Heart left ventricle (tissue), 16 donors: ENCODE results near the gene DNAJA2. TPM values are rescaled to one million over a fixed set of nuclear protein-coding genes. Genes with fewer than 3 reads are reported as not detected.

ENCODE experiments used
- ATAC-seq, 4 donors: fragments of 200-7000 bp; cut with Tn5 transposase; one replicate each; pipeline ENCODE4 v1.9.1; 2020 to 2022; ENCODE audit warnings: moderate library complexity in 4 of 4, mild to moderate bottlenecking in 3 of 4, moderate number of reproducible peaks in 1 of 4
- DNase-seq, 5 donors: peaks; one replicate each; pipeline ENCODE4 v3.0.0-alpha.2; 2020
- H3K27ac ChIP-seq, 12 donors: fragments of 200-600 bp; sonication (generic) in 4 of 12; one replicate each; pipeline versions ENCODE4 v1.5.0 to v1.8.0; 2016 to 2022; ENCODE audit warnings: mild to moderate bottlenecking in 2 of 12
- H3K27me3 ChIP-seq, 9 donors: fragments of 200-600 bp; sonication (generic) in 2 of 9; one replicate each; pipeline versions ENCODE4 v1.5.1 to v1.8.0; 2016 to 2022; ENCODE audit warnings: mild to moderate bottlenecking in 3 of 9
- H3K36me3 ChIP-seq, 9 donors: fragments of 200-600 bp; sonication (generic) in 2 of 9; one replicate each; pipeline versions ENCODE4 v1.5.0 to v1.8.0; 2018 to 2022; ENCODE audit warnings: mild to moderate bottlenecking in 2 of 9
- H3K4me1 ChIP-seq, 12 donors: fragments of 200-600 bp; sonication (generic) in 4 of 12; one replicate each; pipeline versions ENCODE4 v1.5.0 to v1.8.0; 2016 to 2022; ENCODE audit warnings: mild to moderate bottlenecking in 3 of 12
- H3K4me3 ChIP-seq, 12 donors: fragments of 200-600 bp; sonication (generic) in 4 of 12; one replicate each; pipeline versions ENCODE4 v1.5.0 to v1.8.0; 2017 to 2022; ENCODE audit warnings: mild to moderate bottlenecking in 9 of 12, moderate library complexity in 4 of 12
- H3K9me3 ChIP-seq, 12 donors: fragments of 200-600 bp; sonication (generic) in 4 of 12; one replicate each; pipeline versions ENCODE4 v1.5.0 to v1.8.0; 2016 to 2022; ENCODE audit warnings: mild to moderate bottlenecking in 1 of 12
- POLR2A ChIP-seq, 2 donors: fragments of 450-650 bp; IDR thresholded peaks; one replicate each; pipeline ENCODE4 v1.6.1; 2017; ENCODE audit warnings: antibody characterized with exemption in 2 of 2, mild to moderate bottlenecking in 2 of 2, moderate library complexity in 2 of 2
- WGBS, 4 donors: extraction: QIAGEN DNeasy Blood & Tissue Kit in 2 of 4; methylation state at CpG; one replicate each; pipeline versions ENCODE4 v1.1.5 to v1.1.7; 2013 to 2018; 5-methylcytosine and 5-hydroxymethylcytosine counted together
- intact Hi-C, 10 donors: fragments of 100-400 bp; cut with DNase I; formaldehyde crosslinking; loops; one replicate each; pipeline versions ENCODE4 v1.11.1 to v1.14.2; 2022
- polyA plus RNA-seq, 2 donors: library from polyadenylated mRNA; stranded (reverse); fragments of 200-250 nt; gene quantifications; one replicate each; pipeline ENCODE4 v1.2.3, GENCODE V29; 2013
- total RNA-seq, 9 donors: library from RNA; depleted of rRNA in 2 of 9; stranded (reverse); fragments of >200 nt in 2 of 9; fragmentation: NEBNext Ultra II Directional in 3 of 9; extraction: Animal tissue kit (Norgen Biotek cat#: 25700) in 3 of 9; gene quantifications; one replicate each; pipeline versions ENCODE4 v1.1.0 to v1.2.4, GENCODE V29; 2016 to 2023
- TF ChIP-seq, protein P1 (sequence below), 12 donors: fragments of 200-600 bp; sonication (generic) in 4 of 12; IDR thresholded peaks; one replicate each; pipeline versions ENCODE4 v1.5.0 to v1.8.0; 2018 to 2022; ENCODE audit warnings: antibody characterized with exemption in 12 of 12, mild to moderate bottlenecking in 5 of 12
- donor health status: ischemic (EF 13 %, LVEDD 7.1; RV severe dilation, severe dysfunction).
- donor health status: healthy with polysubstance abuse.
- donor health status: DM: no; HTN: yes; CAD: no.
- donor health status: DM: no; HTN: no; CAD: no.
- donor health status: ischemic (EF 25% LVEDD 6.9; RV normal size, moderate dysfunction).
- donor health status: ischemic (EF 25% LVEDD 5.7; RV mildly dilated, moderate dysfunction).
- donor health status: healthy.
- donor health status: DM: yes; HTN: yes; CAD: no.
- donor health status: ischemic (EF 35%, LVEDD 5.7; RV mildly dilated, moderate dysfunction).
- donor health status: nonischemic (EF 11% LVEDD 7.7; RV severe dilation, severe dysfunction).
- donor health status: DM: yes; HTN: yes; CAD: no.
- donor health status: PGD.
- donor health status: ischemic (EF 29% LVEDD 5.4; RV normal size, mild dysfunction).
- donor health status: nonischemic (EF 23%, LVEDD 6.1; RV moderate dilation, normal function).

The DNAJA2 gene
- total and polyA plus RNA-seq, 11 donors: 46.5 to 92.6 (median 73.0) TPM

- H3K4me1 ChIP-seq: no peaks in the 10 kb centered on the region
- DNase-seq (no peak), ATAC-seq (no peak)
- no peak overlapping the region for H3K4me3 ChIP-seq
- intact Hi-C loops: no loop called here
- H3K27ac ChIP-seq: no peak overlapping the region
- H3K9me3 ChIP-seq: no peaks in the 10 kb centered on the region
- no peaks in the 10 kb centered on the region for H3K36me3 ChIP-seq
- TF ChIP-seq, protein P1, sequence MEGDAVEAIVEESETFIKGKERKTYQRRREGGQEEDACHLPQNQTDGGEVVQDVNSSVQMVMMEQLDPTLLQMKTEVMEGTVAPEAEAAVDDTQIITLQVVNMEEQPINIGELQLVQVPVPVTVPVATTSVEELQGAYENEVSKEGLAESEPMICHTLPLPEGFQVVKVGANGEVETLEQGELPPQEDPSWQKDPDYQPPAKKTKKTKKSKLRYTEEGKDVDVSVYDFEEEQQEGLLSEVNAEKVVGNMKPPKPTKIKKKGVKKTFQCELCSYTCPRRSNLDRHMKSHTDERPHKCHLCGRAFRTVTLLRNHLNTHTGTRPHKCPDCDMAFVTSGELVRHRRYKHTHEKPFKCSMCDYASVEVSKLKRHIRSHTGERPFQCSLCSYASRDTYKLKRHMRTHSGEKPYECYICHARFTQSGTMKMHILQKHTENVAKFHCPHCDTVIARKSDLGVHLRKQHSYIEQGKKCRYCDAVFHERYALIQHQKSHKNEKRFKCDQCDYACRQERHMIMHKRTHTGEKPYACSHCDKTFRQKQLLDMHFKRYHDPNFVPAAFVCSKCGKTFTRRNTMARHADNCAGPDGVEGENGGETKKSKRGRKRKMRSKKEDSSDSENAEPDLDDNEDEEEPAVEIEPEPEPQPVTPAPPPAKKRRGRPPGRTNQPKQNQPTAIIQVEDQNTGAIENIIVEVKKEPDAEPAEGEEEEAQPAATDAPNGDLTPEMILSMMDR (IDR thresholded peaks at IDR 0.05): no peak
- no peak for TF ChIP-seq POLR2A (IDR thresholded peaks at IDR 0.05)
- no peaks in the 10 kb centered on the region for H3K27me3 ChIP-seq
These were observed 35.9 kb downstream of the DNAJA2 start for GRCh38 chr16:46937536-46937935.

DNA sequence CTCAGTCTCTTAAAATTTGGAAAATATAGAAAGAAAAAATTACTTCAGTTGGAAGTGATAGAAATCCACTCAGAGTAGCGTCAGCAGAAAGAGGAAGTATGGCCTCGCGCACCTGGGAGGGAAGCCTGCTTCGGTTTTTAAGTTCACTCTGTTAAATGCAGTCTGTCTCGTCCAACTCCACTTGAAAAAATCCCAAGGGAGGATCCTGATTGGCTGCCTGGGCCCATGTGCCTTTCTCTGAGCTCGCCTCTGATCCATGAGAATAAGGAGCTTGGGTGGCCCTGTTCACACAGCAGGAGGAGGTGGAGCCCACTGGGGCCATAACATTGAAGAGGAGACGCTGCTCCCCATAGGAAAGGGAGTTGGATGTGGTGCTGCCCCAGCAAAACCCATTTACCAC lies 40.7 kb downstream of the DNAJA2 start:
- TF ChIP-seq POLR2A (IDR thresholded peaks at IDR 0.05): no peak
- TF ChIP-seq, protein P1 (IDR thresholded peaks at IDR 0.05): no peak
- WGBS, 4 donors: 68 to 79% (median 73%) methylated on average over 7 of the region's 7 CpGs
- H3K4me3 ChIP-seq: no peak overlapping the region
- H3K9me3 ChIP-seq: no peaks in the 10 kb centered on the region
- no peak for DNase-seq
- ATAC-seq: no peak
- intact Hi-C loops: no loop called here
- peaks cover 0 to 5% (median 0%) of the 10 kb centered on the region in 12 donors for H3K4me1 ChIP-seq
- no peak overlapping the region for H3K27ac ChIP-seq
- H3K27me3 ChIP-seq: no peaks in the 10 kb centered on the region
- peaks cover 0 to 8% (median 0%) of the 10 kb centered on the region in 9 donors for H3K36me3 ChIP-seq

DNA sequence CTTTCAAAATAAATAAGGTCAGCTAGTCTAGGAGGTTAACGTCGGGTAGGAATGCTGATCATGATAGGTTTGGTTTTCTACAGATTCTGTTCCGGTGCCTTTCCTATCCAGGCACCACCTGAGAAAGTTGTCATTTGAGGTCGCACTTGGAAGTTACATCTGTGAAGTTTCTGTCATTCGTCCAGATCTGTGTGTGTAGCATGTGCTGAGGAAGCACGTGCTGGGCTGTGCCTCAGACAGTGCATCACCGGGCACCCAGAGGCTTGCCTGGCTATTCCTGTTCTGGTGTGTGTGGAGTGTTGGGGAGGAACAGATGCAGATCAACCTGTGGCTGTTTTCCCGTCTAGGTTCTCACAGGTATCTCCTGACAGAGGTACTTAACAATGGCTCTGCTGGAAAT lies 42.6 kb downstream of the DNAJA2 start:
- ATAC-seq (no peak), DNase-seq (no peak)
- intact Hi-C loops: no loop called here
- no peak for TF ChIP-seq POLR2A (IDR thresholded peaks at IDR 0.05)
- TF ChIP-seq, protein P1 (IDR thresholded peaks at IDR 0.05): no peak
- peaks cover 0 to 8% (median 0%) of the 10 kb centered on the region in 9 donors for H3K36me3 ChIP-seq
- H3K9me3 ChIP-seq: no peaks in the 10 kb centered on the region
- no peak overlapping the region for H3K27ac ChIP-seq
- 62 to 80% (median 74%) methylated on average over 8 of the region's 8 CpGs for WGBS, 4 donors
- H3K27me3 ChIP-seq: no peaks in the 10 kb centered on the region
- peaks cover 0 to 9% (median 0%) of the 10 kb centered on the region in 12 donors for H3K4me1 ChIP-seq
- H3K4me3 ChIP-seq: no peak overlapping the region

- Histone ChIP-seq H3K36me3 (peaks cover 0 to 8% (median 0%) of the 10 kb centered on the region in 9 donors), H3K27ac (no peak overlapping the region), H3K4me1 (peaks cover 0 to 9% (median 0%) of the 10 kb centered on the region in 12 donors), H3K4me3 (no peak overlapping the region), H3K27me3 (no peaks in the 10 kb centered on the region), H3K9me3 (no peaks in the 10 kb centered on the region)
- TF ChIP-seq POLR2A (IDR thresholded peaks at IDR 0.05): no peak
- TF ChIP-seq, protein P1 (IDR thresholded peaks at IDR 0.05): peak; percentile 70 to 92 (median 84)
- WGBS, 4 donors: 64 to 83% (median 65%) methylated on average over 30 to 43 of the region's 43 CpGs
- DNase-seq (peak; percentile 40 to 83 (median 57)), ATAC-seq (peak; percentile 5 to 77 (median 73))
- intact Hi-C loops: loop anchor here in 2 of 10 donors (5.0 kb wide), 1 partner anchor 77 kb away; no protein-coding TSS in a partner anchor
These were observed 43.8 kb downstream of the DNAJA2 start for GRCh38 chr16:46929378-46930332.
